HG03103 (cell line): ENCODE data around the gene C2CD5.

Experiments used
- ATAC-seq: cut with Tn5 transposase; IDR thresholded peaks from one replicate; pipeline ENCODE4 v1.9.1; 2021; ENCODE audit warnings: low read depth; ENCODE audit not compliant: unreplicated experiment

C2CD5 gene

GRCh38 chr12:22416801-22417200, 127.5 kb downstream of the C2CD5 start:
- no peak for ATAC-seq

GRCh38 chr12:22415342-22416309, 128.7 kb downstream of the C2CD5 start:
- no peak for ATAC-seq

- no peak for ATAC-seq
Measured at GRCh38 chr12:22414742-22415141, 129.6 kb downstream of the C2CD5 start.

GRCh38 chr12:22413592-22413991, 130.8 kb downstream of the C2CD5 start:
- no peak for ATAC-seq

GRCh38 chr12:22412581-22412980, 131.8 kb downstream of the C2CD5 start:
- no peak for ATAC-seq

- ATAC-seq, result no peak
Measured at GRCh38 chr12:22410486-22410885, 133.9 kb downstream of the C2CD5 start.

GRCh38 chr12:22409377-22410164, 134.8 kb downstream of the C2CD5 start:
- ATAC-seq, result peak; percentile 94

- no peak for ATAC-seq
Measured at GRCh38 chr12:22408610-22409376, 135.5 kb downstream of the C2CD5 start.

- no peak for ATAC-seq
Measured at GRCh38 chr12:22407397-22407796, 136.9 kb downstream of the C2CD5 start.

- ATAC-seq, result no peak
Measured at GRCh38 chr12:22406627-22407026, 137.7 kb downstream of the C2CD5 start.

- no peak for ATAC-seq
Measured at GRCh38 chr12:22399464-22400180, 144.7 kb downstream of the C2CD5 start.
